ENCODE measurements around the gene PKDCC. TPM values are rescaled to one million over a fixed set of nuclear protein-coding genes. Genes with fewer than 3 reads are reported as not detected.
"Not testable (repeated sequence)": the region's sequence is repeated elsewhere in the genome, so short reads cannot be mapped to it uniquely, and the experiment has no call there.

The PKDCC gene
- total RNA-seq, 2 donors from 2014 or later = 25.7 to 93.9 TPM

GRCh38 chr2:42074661-42075060 lies 26.8 kb downstream of the PKDCC start:
- Histone ChIP-seq H3K36me3 (replicated peaks in 1 of 2; ENCODE audit: insufficient read depth in 1 of 2, low read depth in 2 of 2) (no peaks in the 10 kb centered on the region), H3K9me3 (no peaks in the 10 kb centered on the region), H3K27me3 (no peaks in the 10 kb centered on the region), H3K4me1 (peaks cover 11% of the 10 kb centered on the region), H3K4me3 (no peak overlapping the region), H3K27ac (no peak overlapping the region)
- no peak for TF ChIP-seq CTCF (IDR thresholded peaks at IDR 0.05)
- no peak for TF ChIP-seq POLR2A (IDR thresholded peaks at IDR 0.05)
- DNase-seq = no peak
- no peak for ATAC-seq
- 81 to 92% methylated on average over 2 of the region's 2 CpGs for WGBS, 2 donors
- intact Hi-C loops (cut with DNase I) = no loop called here

DNA sequence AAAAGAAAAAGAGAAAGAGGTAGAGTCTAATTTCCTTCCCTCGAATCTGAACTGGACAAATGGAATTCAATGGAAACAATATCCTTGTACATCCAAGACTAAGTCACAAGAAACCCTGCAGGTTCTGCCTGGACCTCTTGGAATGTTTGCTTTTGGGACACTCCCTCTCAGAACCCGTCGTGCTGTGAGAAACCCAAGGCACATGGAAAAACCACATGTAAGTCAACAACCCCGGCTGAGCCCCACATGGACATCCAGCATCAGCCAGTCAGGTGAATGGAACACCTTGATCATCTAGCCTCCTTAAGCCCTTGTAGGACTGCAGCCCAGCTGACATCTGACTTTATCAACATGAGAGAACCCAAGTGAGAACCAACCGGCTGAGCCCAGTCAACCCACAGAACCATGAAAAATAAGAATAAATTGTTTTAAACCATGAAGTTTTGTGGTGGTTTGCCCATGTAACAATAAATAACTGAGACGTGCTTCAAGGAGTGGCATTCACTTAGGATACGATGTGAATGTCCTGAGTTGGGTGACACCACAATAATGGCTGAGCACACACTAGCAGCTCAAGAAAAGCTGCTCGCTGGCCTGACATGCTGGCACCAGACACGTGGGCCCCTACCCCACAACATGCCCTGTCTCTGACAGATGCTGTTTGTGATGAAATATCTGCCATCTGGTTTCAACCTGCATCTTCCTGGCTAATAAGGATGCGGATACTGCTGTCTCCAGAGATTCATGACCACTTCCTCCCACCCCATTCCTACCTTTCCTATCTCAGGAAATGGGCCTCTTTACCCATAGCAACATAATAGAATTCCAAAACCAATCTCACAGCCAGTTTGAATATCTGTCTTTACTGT lies 28.8 kb downstream of the PKDCC start:
- DNase-seq (no peak), ATAC-seq (no peak)
- H3K4me1 ChIP-seq = peaks cover 11% of the 10 kb centered on the region
- TF ChIP-seq CTCF (IDR thresholded peaks at IDR 0.05) (no peak), POLR2A (IDR thresholded peaks at IDR 0.05) (no peak)
- H3K27me3 ChIP-seq = no peaks in the 10 kb centered on the region
- WGBS, 2 donors = 74 to 85% methylated on average over 9 to 10 of the region's 10 CpGs
- intact Hi-C loops (cut with DNase I) = no loop called here
- no peak overlapping the region for H3K27ac ChIP-seq
- H3K9me3 ChIP-seq = no peaks in the 10 kb centered on the region
- H3K36me3 ChIP-seq (replicated peaks in 1 of 2; ENCODE audit: insufficient read depth in 1 of 2, low read depth in 2 of 2) = no peaks in the 10 kb centered on the region
- H3K4me3 ChIP-seq = no peak overlapping the region

DNA sequence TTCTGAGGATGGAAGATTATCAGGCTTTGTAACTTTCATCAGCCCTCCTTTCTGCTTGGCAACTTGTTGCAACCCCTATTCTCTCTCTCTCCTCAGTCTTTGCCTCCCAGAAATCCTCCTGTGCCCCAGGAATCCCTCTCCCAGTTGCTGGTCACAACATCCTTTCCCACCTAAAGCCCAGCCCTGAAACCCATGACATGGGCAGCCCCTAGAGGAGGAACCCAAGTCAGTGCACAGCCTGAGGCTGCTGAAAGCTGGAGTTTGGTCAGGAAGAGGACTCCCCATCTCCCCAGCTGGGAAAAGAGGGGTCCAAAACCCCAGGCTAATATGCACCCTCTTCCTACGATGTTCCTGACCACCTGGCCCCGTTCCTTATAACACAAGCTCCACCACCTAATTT lies 29.5 kb downstream of the PKDCC start:
- no peaks in the 10 kb centered on the region for H3K27me3 ChIP-seq
- TF ChIP-seq POLR2A (IDR thresholded peaks at IDR 0.05) = no peak
- no peak for TF ChIP-seq CTCF (IDR thresholded peaks at IDR 0.05)
- H3K4me3 ChIP-seq = no peak overlapping the region
- ATAC-seq (no peak), DNase-seq (no peak)
- no peaks in the 10 kb centered on the region for H3K9me3 ChIP-seq
- no peak overlapping the region for H3K27ac ChIP-seq
- H3K4me1 ChIP-seq = peaks cover 9% of the 10 kb centered on the region
- WGBS, 2 donors = 70 to 75% methylated on average over 2 of the region's 2 CpGs
- intact Hi-C loops (cut with DNase I) = no loop called here
- H3K36me3 ChIP-seq (replicated peaks in 1 of 2; ENCODE audit: insufficient read depth in 1 of 2, low read depth in 2 of 2) = no peaks in the 10 kb centered on the region

DNA sequence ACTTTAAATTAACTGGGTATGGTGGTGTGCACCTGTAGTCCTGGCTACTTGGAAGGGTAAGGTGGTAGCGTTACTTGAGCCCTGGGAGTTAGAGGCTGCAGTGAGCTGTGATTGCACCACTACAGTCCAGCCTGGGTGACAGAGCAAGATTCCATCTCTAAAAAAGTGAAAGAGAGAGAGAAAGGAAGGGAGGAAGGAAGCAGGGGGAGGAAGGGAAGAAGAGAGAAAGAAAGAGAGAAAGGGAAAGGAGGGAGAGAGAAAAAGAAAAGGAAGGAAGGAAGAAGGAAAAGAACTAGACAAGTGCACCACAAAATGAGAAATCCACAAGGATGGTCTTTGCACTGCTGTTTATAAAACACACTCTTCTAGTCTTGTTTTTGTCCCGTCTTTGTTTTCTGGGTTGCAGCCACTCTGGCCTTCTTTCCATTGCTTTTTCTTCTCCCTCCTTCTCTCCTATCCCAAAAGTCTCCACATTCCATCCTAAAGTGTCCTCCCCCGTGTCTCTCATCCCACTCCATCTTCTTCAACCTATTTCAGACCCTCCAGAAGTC lies 32.0 kb downstream of the PKDCC start:
- Histone ChIP-seq H3K36me3 (replicated peaks in 1 of 2; ENCODE audit: insufficient read depth in 1 of 2, low read depth in 2 of 2) (no peaks in the 10 kb centered on the region), H3K27me3 (no peaks in the 10 kb centered on the region), H3K27ac (no peak overlapping the region), H3K4me1 (peaks cover 7% of the 10 kb centered on the region), H3K9me3 (no peaks in the 10 kb centered on the region), H3K4me3 (no peak overlapping the region)
- DNase-seq (no peak), ATAC-seq (no peak)
- intact Hi-C loops (cut with DNase I) = no loop called here
- no peak for TF ChIP-seq CTCF (IDR thresholded peaks at IDR 0.05)
- TF ChIP-seq POLR2A (IDR thresholded peaks at IDR 0.05) = no peak
- WGBS, 2 donors = 51 to 63% methylated on average over 3 of the region's 3 CpGs

- ATAC-seq; H3K36me3 ChIP-seq (replicated peaks in 1 of 2; ENCODE audit: insufficient read depth in 1 of 2, low read depth in 2 of 2); H3K9me3 ChIP-seq; H3K4me1 ChIP-seq; intact Hi-C loops (cut with DNase I); H3K27ac ChIP-seq; DNase-seq; H3K4me3 ChIP-seq; H3K27me3 ChIP-seq: not testable (repeated sequence)
- WGBS, 2 donors = 88 to 97% methylated on average over 4 of the region's 4 CpGs
These were observed 33.3 kb downstream of the PKDCC start for GRCh38 chr2:42081151-42081550.

Data from body of pancreas (tissue), 4 donors.